Fibroblast of lung (primary cell): ENCODE data around the gene ARID1B. TPM values are rescaled to one million over a fixed set of nuclear protein-coding genes. Genes with fewer than 3 reads are reported as not detected.

Source experiments
- DNase-seq, 2 donors: peaks; one replicate each; pipeline versions ENCODE4 v3.0.0 to v3.0.0-alpha.2; 2010; ENCODE audit warnings: low read depth in 2 of 2
- H2AFZ ChIP-seq: 2 replicates; pipeline ENCODE4 v1.5.1; 2012; ENCODE audit warnings: low read length, control low read depth, inconsistent platforms
- H3K27ac ChIP-seq: 2 replicates; pipeline ENCODE4 v1.5.1; 2011; ENCODE audit warnings: low read length, control low read depth; ENCODE audit not compliant: insufficient read depth
- H3K27me3 ChIP-seq: 2 replicates; pipeline ENCODE4 v1.5.1; 2011; ENCODE audit warnings: mild to moderate bottlenecking, low read length; ENCODE audit not compliant: control insufficient read depth, insufficient read depth
- H3K36me3 ChIP-seq: 2 replicates; pipeline ENCODE4 v1.5.1; 2011; ENCODE audit warnings: low read length; ENCODE audit not compliant: control insufficient read depth, insufficient read depth
- H3K4me1 ChIP-seq: 2 replicates; pipeline ENCODE4 v1.5.1; 2011; ENCODE audit warnings: low read length; ENCODE audit not compliant: control insufficient read depth, insufficient read depth; ENCODE audit errors: extremely low read depth
- H3K4me2 ChIP-seq: 2 replicates; pipeline ENCODE4 v1.5.1; 2011; ENCODE audit warnings: low read length, control low read depth; ENCODE audit not compliant: insufficient read depth; ENCODE audit errors: extremely low read depth
- H3K4me3 ChIP-seq, 4 experiments: fragments of 200-600 bp in 1 of 4; sonication (generic) in 1 of 4; replicated peaks in 1 of 4; 2 replicates each; pipeline ENCODE4 v1.5.1; 2011 to 2016; ENCODE audit warnings: low read length in 4 of 4, low read depth in 3 of 4, mild to moderate bottlenecking in 3 of 4, control low read depth in 2 of 4, inconsistent platforms in 1 of 4, mixed read lengths in 1 of 4; ENCODE audit not compliant: insufficient read depth in 1 of 4; ENCODE audit errors: control extremely low read depth in 1 of 4
- H3K79me2 ChIP-seq: 2 replicates; pipeline ENCODE4 v1.5.1; 2012; ENCODE audit warnings: mild to moderate bottlenecking, low read length, inconsistent platforms; ENCODE audit not compliant: control insufficient read depth, insufficient read depth
- H3K9ac ChIP-seq: 2 replicates; pipeline ENCODE4 v1.5.1; 2011; ENCODE audit warnings: mild to moderate bottlenecking, low read length, control low read depth; ENCODE audit not compliant: insufficient read depth
- H3K9me3 ChIP-seq: 2 replicates; pipeline ENCODE4 v1.5.1; 2012; ENCODE audit warnings: low read depth, low read length; ENCODE audit not compliant: control insufficient read depth, insufficient read depth
- H4K20me1 ChIP-seq: 2 replicates; pipeline ENCODE4 v1.5.1; 2011; ENCODE audit warnings: low read length; ENCODE audit not compliant: control insufficient read depth, insufficient read depth; ENCODE audit errors: extremely low read depth
- EZH2 ChIP-seq: IDR thresholded peaks from 2 replicates; pipeline ENCODE4 v1.5.1; 2012; ENCODE audit warnings: low read length, control low read depth, mild to moderate bottlenecking; ENCODE audit errors: missing control alignments
- polyA plus RNA-seq, 2 donors: library from polyadenylated mRNA; depleted of rRNA in 1 of 2; stranded (reverse) in 1 of 2; unstranded in 1 of 2; fragments of >200 nt; gene quantifications; 2 replicates each; pipeline ENCODE4 v1.2.1, GENCODE V29; 2011 to 2012; ENCODE audit warnings: missing spikeins in 1 of 2
- total RNA-seq: library from RNA; depleted of rRNA; stranded (reverse); fragments of >200 nt; gene quantifications from 2 replicates; pipeline ENCODE4 v1.2.1, GENCODE V29; 2014
- TF ChIP-seq, protein P1 (sequence below), 2 donors: IDR thresholded peaks in 1 of 2; conservative IDR thresholded peaks in 1 of 2; 1 replicate in 1 of 2; 2 replicates in 1 of 2; pipeline ENCODE4 v1.5.1; 2011 to 2012; ENCODE audit warnings: low read length in 2 of 2, control low read depth in 1 of 2, inconsistent platforms in 1 of 2, low read depth in 1 of 2, mild to moderate bottlenecking in 1 of 2

ARID1B gene
- total and polyA plus RNA-seq, 2 donors (not counting 1 experiment from before 2014, with no cell fraction given), result 15.4 to 41.9 TPM

DNA sequence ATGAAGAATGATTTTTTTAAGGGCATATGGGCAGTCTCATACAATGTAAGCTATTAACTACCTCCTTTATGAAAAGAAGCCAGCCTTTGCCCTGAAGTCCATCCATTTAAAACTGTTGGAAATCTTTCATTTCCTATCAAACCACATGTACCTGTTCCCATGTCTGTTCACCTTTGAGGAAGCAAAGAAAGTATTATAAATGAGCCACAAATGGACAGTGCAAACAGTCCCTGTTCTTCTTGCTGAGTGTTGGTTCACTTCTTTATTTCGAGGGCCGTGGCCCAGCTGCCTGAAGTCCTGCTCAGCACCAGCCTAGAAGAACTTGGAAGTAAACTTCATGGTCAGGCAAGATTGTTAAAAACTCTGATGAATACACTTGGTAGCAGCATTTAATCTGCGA is 433.8 kb downstream of the ARID1B start:
- H3K79me2 ChIP-seq, result no peaks in the 10 kb centered on the region
- H3K36me3 ChIP-seq, result peaks cover 1% of the 10 kb centered on the region

DNA sequence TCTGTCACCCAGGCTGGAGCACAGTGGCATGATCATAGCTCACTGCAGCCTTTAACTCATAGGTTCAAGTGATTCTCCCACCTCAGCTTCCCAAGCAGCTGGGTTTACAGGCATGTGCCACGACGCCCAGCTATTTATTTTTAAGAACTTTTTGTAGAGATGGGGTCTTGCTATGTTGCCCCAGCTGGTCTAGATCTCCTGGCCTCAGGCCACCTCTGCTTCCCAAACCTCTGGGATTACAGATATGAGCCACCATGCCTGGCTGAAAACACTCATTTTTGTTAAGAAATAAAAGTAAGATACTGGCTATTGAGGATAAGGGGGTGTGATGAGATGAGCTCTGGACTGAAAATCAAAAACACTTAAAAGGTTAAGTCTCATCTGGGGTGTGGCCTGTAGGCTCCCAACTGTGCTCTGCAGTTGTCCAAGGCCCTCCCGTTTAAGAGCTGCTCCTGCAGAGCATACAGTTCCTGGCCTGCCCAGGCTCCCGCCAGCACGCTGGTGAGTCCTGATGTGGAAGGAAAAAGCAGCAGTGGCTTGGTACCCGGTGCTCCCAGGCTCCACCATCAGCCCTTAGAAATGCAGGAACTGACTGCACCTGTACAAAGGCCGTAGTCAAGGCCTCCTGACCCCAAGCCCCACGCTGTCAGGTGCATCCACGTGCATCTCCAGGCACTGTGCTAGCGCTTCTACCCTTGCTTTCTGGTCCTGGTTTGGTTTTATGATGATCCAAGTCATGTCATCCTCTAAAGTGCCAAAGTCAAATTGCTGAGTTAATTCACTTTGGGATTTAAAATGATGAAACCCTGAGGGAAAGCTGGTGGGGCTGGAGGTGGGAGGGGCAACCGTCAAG is 434.7 kb downstream of the ARID1B start:
- no peak overlapping the region for H3K4me3 ChIP-seq
- H3K9ac ChIP-seq, result no peak overlapping the region
- no peaks in the 10 kb centered on the region for H3K27me3 ChIP-seq
- no peak overlapping the region for H3K4me2 ChIP-seq
- H3K36me3 ChIP-seq, result no peaks in the 10 kb centered on the region
- DNase-seq, result no peak
- H3K9me3 ChIP-seq, result no peaks in the 10 kb centered on the region
- H3K4me1 ChIP-seq, result no peaks in the 10 kb centered on the region
- TF ChIP-seq, protein P1, sequence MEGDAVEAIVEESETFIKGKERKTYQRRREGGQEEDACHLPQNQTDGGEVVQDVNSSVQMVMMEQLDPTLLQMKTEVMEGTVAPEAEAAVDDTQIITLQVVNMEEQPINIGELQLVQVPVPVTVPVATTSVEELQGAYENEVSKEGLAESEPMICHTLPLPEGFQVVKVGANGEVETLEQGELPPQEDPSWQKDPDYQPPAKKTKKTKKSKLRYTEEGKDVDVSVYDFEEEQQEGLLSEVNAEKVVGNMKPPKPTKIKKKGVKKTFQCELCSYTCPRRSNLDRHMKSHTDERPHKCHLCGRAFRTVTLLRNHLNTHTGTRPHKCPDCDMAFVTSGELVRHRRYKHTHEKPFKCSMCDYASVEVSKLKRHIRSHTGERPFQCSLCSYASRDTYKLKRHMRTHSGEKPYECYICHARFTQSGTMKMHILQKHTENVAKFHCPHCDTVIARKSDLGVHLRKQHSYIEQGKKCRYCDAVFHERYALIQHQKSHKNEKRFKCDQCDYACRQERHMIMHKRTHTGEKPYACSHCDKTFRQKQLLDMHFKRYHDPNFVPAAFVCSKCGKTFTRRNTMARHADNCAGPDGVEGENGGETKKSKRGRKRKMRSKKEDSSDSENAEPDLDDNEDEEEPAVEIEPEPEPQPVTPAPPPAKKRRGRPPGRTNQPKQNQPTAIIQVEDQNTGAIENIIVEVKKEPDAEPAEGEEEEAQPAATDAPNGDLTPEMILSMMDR (conservative IDR thresholded peaks at IDR 0.05 in 1 of 2, IDR thresholded peaks at IDR 0.05 in 1 of 2; ENCODE audit: low read depth in 1 of 2, low read length in 2 of 2), result no peak
- TF ChIP-seq EZH2, result no peak
- H2AFZ ChIP-seq, result no peak overlapping the region
- H3K27ac ChIP-seq, result no peak overlapping the region
- H4K20me1 ChIP-seq, result no peaks in the 10 kb centered on the region
- H3K79me2 ChIP-seq, result no peaks in the 10 kb centered on the region

More for the DNA sequence above, 433.8 kb downstream of the ARID1B start:
- Histone ChIP-seq H3K4me2 (no peak overlapping the region), H2AFZ (no peak overlapping the region), H3K9ac (no peak overlapping the region), H3K4me1 (no peaks in the 10 kb centered on the region), H3K9me3 (no peaks in the 10 kb centered on the region), H3K27me3 (no peaks in the 10 kb centered on the region), H3K27ac (no peak overlapping the region), H3K4me3 (no peak overlapping the region), H4K20me1 (no peaks in the 10 kb centered on the region)
- TF ChIP-seq EZH2, result no peak
- TF ChIP-seq, protein P1 (conservative IDR thresholded peaks at IDR 0.05 in 1 of 2, IDR thresholded peaks at IDR 0.05 in 1 of 2; ENCODE audit: low read depth in 1 of 2, low read length in 2 of 2), result no peak
- DNase-seq, result no peak

DNA sequence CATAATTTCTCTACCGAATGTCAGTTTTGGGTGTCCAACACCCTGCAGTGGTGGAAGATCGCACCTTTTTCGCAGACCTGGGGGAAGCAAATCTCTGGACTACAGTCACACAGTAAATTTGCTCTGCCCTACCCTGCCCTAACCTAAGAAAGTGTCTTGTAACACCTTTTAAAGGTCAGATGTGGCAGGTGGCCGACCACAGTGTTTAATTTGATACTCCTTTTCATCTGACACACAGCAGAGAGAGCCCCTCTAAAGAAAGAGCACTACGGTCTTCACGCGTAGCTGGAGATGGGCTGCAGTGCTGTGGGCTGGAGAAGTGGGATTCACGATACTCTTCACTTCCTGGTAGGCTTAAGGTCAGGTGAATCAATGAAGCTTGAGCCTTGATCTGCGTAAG is 436.2 kb downstream of the ARID1B start:
- no peak overlapping the region for H3K4me2 ChIP-seq
- no peaks in the 10 kb centered on the region for H3K79me2 ChIP-seq
- no peak for TF ChIP-seq EZH2
- TF ChIP-seq, protein P1 (conservative IDR thresholded peaks at IDR 0.05 in 1 of 2, IDR thresholded peaks at IDR 0.05 in 1 of 2; ENCODE audit: low read depth in 1 of 2, low read length in 2 of 2), result no peak
- H3K27ac ChIP-seq, result no peak overlapping the region
- no peak overlapping the region for H3K9ac ChIP-seq
- H3K4me1 ChIP-seq, result no peaks in the 10 kb centered on the region
- no peaks in the 10 kb centered on the region for H3K9me3 ChIP-seq
- no peaks in the 10 kb centered on the region for H4K20me1 ChIP-seq
- H3K4me3 ChIP-seq, result no peak overlapping the region
- H3K27me3 ChIP-seq, result no peaks in the 10 kb centered on the region
- no peaks in the 10 kb centered on the region for H3K36me3 ChIP-seq
- no peak overlapping the region for H2AFZ ChIP-seq
- no peak for DNase-seq
